Lung (tissue), 12 donors: Measurements from ENCODE around the gene HGS. TPM values are rescaled to one million over a fixed set of nuclear protein-coding genes. Genes with fewer than 3 reads are reported as not detected.

Source experiments
- ATAC-seq: fragments of 200-7000 bp; cut with Tn5 transposase; one replicate; pipeline ENCODE4 v1.9.1; 2020; ENCODE audit warnings: moderate number of reproducible peaks; ENCODE audit not compliant: insufficient read depth, low FRiP score
- DNase-seq, 3 donors: peaks; one replicate each; pipeline ENCODE4 v3.0.0-alpha.2; 2013 to 2017
- H3K27ac ChIP-seq, 2 donors: one replicate each; pipeline ENCODE4 v1.5.1; 2013; ENCODE audit warnings: mild to moderate bottlenecking in 2 of 2, moderate library complexity in 2 of 2, control low read depth in 1 of 2, inconsistent platforms in 1 of 2, low read depth in 1 of 2, low read length in 1 of 2
- H3K27me3 ChIP-seq, 3 donors: one replicate each; pipeline ENCODE4 v1.5.1; 2013; ENCODE audit warnings: low read length in 2 of 3; ENCODE audit not compliant: control insufficient read depth in 3 of 3, insufficient read depth in 3 of 3
- H3K36me3 ChIP-seq, 4 donors: one replicate each; pipeline ENCODE4 v1.5.1; 2013; ENCODE audit warnings: low read length in 4 of 4, mild to moderate bottlenecking in 1 of 4, moderate library complexity in 1 of 4; ENCODE audit not compliant: control insufficient read depth in 4 of 4, insufficient read depth in 4 of 4
- H3K4me1 ChIP-seq, 5 donors: one replicate each; pipeline ENCODE4 v1.5.1; 2013; ENCODE audit warnings: low read length in 5 of 5, mild to moderate bottlenecking in 2 of 5, moderate library complexity in 1 of 5; ENCODE audit not compliant: control insufficient read depth in 5 of 5, insufficient read depth in 5 of 5
- H3K4me3 ChIP-seq: one replicate; pipeline ENCODE4 v1.5.1; 2013; ENCODE audit warnings: mild to moderate bottlenecking, control low read depth, moderate library complexity
- H3K9ac ChIP-seq, 2 donors: one replicate each; pipeline ENCODE4 v1.5.1; 2013; ENCODE audit warnings: low read length in 2 of 2, control low read depth in 1 of 2; ENCODE audit not compliant: insufficient read depth in 1 of 2
- H3K9me3 ChIP-seq, 4 donors: one replicate each; pipeline ENCODE4 v1.5.1; 2013; ENCODE audit warnings: low read length in 3 of 4, mild to moderate bottlenecking in 1 of 4, moderate library complexity in 1 of 4; ENCODE audit not compliant: control insufficient read depth in 4 of 4, insufficient read depth in 3 of 4
- WGBS, 2 donors: extraction: QIAGEN DNeasy Blood & Tissue Kit; methylation state at CpG; one replicate each; pipeline ENCODE4 v1.1.7; 2013; 5-methylcytosine and 5-hydroxymethylcytosine counted together
- polyA plus RNA-seq, 2 donors: library from polyadenylated mRNA; stranded (reverse); fragments of 200-250 nt; gene quantifications; one replicate each; pipeline ENCODE4 v1.2.1, GENCODE V29; 2013
- total RNA-seq, 2 donors: library from RNA; depleted of rRNA in 1 of 2; stranded (reverse); fragments of >200 nt in 1 of 2; gene quantifications; one replicate each; pipeline ENCODE4 v1.2.1, GENCODE V29; 2014 to 2021
- TF ChIP-seq, protein P1 (sequence below): IDR thresholded peaks from 2 replicates; pipeline ENCODE4 v1.5.1; 2012; ENCODE audit warnings: mild to moderate bottlenecking; ENCODE audit errors: control extremely low read depth, extremely low read depth
- donor health status: control.
- donor health status: control.
- donor health status: Bipolar disorder and iron deficiency.
- donor health status: healthy.
- donor health status: DM: yes; HTN: yes; CAD: no.

The HGS gene
- total and polyA plus RNA-seq, 4 donors: 51.5 to 128 (median 108) TPM

DNA sequence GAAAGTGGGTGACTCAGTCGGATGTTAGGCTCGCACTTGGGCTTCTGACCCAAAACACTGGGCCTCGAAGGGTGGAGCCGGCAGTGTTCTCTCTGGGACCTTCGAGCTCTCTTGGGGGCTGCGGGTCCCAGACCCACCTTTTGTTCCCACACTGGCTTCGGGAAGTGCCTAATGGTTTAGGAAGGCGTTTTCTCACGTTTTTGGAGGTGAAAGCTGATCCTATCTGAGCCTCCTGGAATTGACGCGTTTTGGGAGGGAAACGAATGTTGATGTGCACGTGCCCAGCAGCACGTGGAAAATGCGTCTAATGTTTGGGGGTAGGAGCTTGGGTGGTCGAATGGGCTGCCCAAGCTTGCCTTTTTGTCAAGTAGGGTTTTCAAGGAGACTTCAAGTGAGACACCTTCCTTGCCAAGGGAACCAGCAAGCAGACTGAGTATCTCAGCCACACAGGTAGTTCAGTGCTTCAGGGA lies 666 bp downstream of the HGS start:
- no peaks in the 10 kb centered on the region for H3K9me3 ChIP-seq
- TF ChIP-seq, protein P1, sequence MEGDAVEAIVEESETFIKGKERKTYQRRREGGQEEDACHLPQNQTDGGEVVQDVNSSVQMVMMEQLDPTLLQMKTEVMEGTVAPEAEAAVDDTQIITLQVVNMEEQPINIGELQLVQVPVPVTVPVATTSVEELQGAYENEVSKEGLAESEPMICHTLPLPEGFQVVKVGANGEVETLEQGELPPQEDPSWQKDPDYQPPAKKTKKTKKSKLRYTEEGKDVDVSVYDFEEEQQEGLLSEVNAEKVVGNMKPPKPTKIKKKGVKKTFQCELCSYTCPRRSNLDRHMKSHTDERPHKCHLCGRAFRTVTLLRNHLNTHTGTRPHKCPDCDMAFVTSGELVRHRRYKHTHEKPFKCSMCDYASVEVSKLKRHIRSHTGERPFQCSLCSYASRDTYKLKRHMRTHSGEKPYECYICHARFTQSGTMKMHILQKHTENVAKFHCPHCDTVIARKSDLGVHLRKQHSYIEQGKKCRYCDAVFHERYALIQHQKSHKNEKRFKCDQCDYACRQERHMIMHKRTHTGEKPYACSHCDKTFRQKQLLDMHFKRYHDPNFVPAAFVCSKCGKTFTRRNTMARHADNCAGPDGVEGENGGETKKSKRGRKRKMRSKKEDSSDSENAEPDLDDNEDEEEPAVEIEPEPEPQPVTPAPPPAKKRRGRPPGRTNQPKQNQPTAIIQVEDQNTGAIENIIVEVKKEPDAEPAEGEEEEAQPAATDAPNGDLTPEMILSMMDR: no peak
- peak overlapping the region; percentile 88 for H3K4me3 ChIP-seq
- ATAC-seq (peak; percentile 48), DNase-seq (no peak)
- peak overlapping the region; percentile 55 to 63 for H3K9ac ChIP-seq
- peak overlapping the region; percentile 87 to 94 for H3K27ac ChIP-seq
- WGBS, 2 donors: 3% methylated on average over 16 of the region's 16 CpGs
- H3K4me1 ChIP-seq: peaks cover 0 to 24% (median 5%) of the 10 kb centered on the region in 5 donors
- H3K36me3 ChIP-seq: peaks cover 2 to 43% (median 13%) of the 10 kb centered on the region in 4 donors
- H3K27me3 ChIP-seq: no peaks in the 10 kb centered on the region

DNA sequence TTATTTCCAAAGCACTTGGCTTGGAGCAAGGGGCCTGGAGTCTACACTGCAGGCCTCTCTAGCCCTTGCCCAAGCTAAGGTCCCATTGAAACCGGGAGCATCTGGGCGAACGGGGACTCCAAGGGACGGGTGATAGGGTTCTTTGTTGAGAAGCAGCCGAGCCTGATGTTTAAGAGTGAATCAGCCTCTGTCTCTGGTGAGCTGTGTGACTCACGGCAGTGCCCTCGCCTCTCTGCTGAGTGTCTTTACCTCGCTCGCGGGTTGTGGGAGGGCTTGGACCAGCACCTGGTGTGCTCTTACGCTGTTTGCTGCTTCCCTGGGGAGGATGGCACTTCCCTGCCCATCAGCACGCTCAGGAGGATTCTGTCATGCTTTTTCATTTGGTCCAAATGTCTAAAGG lies 1.3 kb downstream of the HGS start:
- Histone ChIP-seq H3K9me3 (no peaks in the 10 kb centered on the region), H3K4me1 (peaks cover 0 to 24% (median 5%) of the 10 kb centered on the region in 5 donors), H3K27me3 (no peaks in the 10 kb centered on the region), H3K4me3 (peak overlapping the region; percentile 88), H3K9ac (no peak overlapping the region), H3K27ac (no peak overlapping the region), H3K36me3 (peaks cover 5 to 48% (median 13%) of the 10 kb centered on the region in 4 donors)
- 73 to 89% methylated on average over 12 of the region's 12 CpGs for WGBS, 2 donors
- no peak for DNase-seq
- no peak for ATAC-seq
- TF ChIP-seq, protein P1: no peak

- TF ChIP-seq, protein P1: no peak
- ATAC-seq: no peak
- 91 to 95% methylated on average over 20 of the region's 20 CpGs for WGBS, 2 donors
These were observed 2.8 kb downstream of the HGS start for GRCh38 chr17:81686614-81687013.

More at GRCh38 chr17:81686614-81687013, 2.8 kb downstream of the HGS start:
- Histone ChIP-seq H3K27me3 (no peaks in the 10 kb centered on the region), H3K4me3 (no peak overlapping the region), H3K27ac (no peak overlapping the region), H3K9me3 (no peaks in the 10 kb centered on the region), H3K4me1 (peaks cover 0 to 23% (median 5%) of the 10 kb centered on the region in 5 donors), H3K9ac (no peak overlapping the region), H3K36me3 (peaks cover 5 to 55% (median 13%) of the 10 kb centered on the region in 4 donors)
- DNase-seq: no peak
